Caco-2 (cell line): ENCODE data around the gene ACER3. TPM values are rescaled to one million over a fixed set of nuclear protein-coding genes. Genes with fewer than 3 reads are reported as not detected.
"Not testable (repeated sequence)": the region's sequence is repeated elsewhere in the genome, so short reads cannot be mapped to it uniquely, and the experiment has no call there.

Source experiments
- BruUV-seq: library from RNA; stranded (reverse); fragments of 400-500 nt; replicated peaks from 2 replicates; lab custom pipeline; 2021; lab: Mats Ljungman, UMichigan
- CTCF ChIA-PET: fragments of 300-600 bp; sonication (Branson Sonifier 250); formaldehyde crosslinking; loops from one replicate; lab custom pipeline; 2022; ENCODE audit warnings: antibody characterized with exemption; lab: Charles Lee
- POLR2A ChIA-PET: fragments of 300-600 bp; sonication (Branson Sonifier 250); formaldehyde crosslinking; loops from one replicate; lab custom pipeline; 2022; ENCODE audit warnings: antibody characterized with exemption; lab: Charles Lee
- DNase-seq, 2 experiments: peaks; one replicate each; pipeline versions ENCODE4 v3.0.0 to v3.0.0-alpha.2; 2020 to 2022
- H3K27me3 ChIP-seq: replicated peaks from 2 replicates; pipeline ENCODE4 v1.6.0; 2011; ENCODE audit warnings: low read length; ENCODE audit not compliant: control insufficient read depth, insufficient read depth
- H3K36me3 ChIP-seq: 2 replicates; pipeline ENCODE4 v1.5.1; 2011; ENCODE audit warnings: low read length; ENCODE audit not compliant: control insufficient read depth, insufficient read depth
- H3K4me1 ChIP-seq: fragments of 250-450 bp; sonication (Bioruptor Pico); 2 replicates; pipeline ENCODE4 v1.5.1; 2020; ENCODE audit warnings: mild to moderate bottlenecking
- H3K4me3 ChIP-seq: 2 replicates; pipeline ENCODE4 v1.5.1; 2011; ENCODE audit warnings: low read depth, mild to moderate bottlenecking, control low read depth, low read length
- H3K9me3 ChIP-seq: fragments of 250-450 bp; sonication (Bioruptor Pico); 2 replicates; pipeline ENCODE4 v1.5.1; 2020; ENCODE audit warnings: mild to moderate bottlenecking, moderate library complexity
- H3K27ac Mint-ChIP-seq: one replicate; pipeline ENCODE4 v1.8.0; 2022; ENCODE audit warnings: mixed read lengths; ENCODE audit not compliant: unreplicated experiment
- H3K27me3 Mint-ChIP-seq: one replicate; pipeline ENCODE4 v1.8.0; 2022; ENCODE audit warnings: mixed read lengths; ENCODE audit not compliant: insufficient read depth, unreplicated experiment
- H3K36me3 Mint-ChIP-seq: one replicate; pipeline ENCODE4 v1.8.0; 2022; ENCODE audit warnings: mild to moderate bottlenecking, mixed read lengths; ENCODE audit not compliant: insufficient read depth, unreplicated experiment
- H3K4me1 Mint-ChIP-seq: one replicate; pipeline ENCODE4 v1.8.0; 2022; ENCODE audit warnings: low read depth, mixed read lengths; ENCODE audit not compliant: unreplicated experiment
- H3K4me3 Mint-ChIP-seq: one replicate; pipeline ENCODE4 v1.8.0; 2022; ENCODE audit warnings: mild to moderate bottlenecking, moderate library complexity, mixed read lengths; ENCODE audit not compliant: unreplicated experiment
- H3K9me3 Mint-ChIP-seq: one replicate; pipeline ENCODE4 v1.8.0; 2022; ENCODE audit warnings: mixed read lengths; ENCODE audit not compliant: unreplicated experiment
- CTCF ChIP-seq, 2 experiments: fragments of 200-600 bp in 1 of 2; IDR thresholded peaks; 1 replicate in 1 of 2; 2 replicates in 1 of 2; pipeline versions ENCODE4 v1.5.1 to v1.8.0; 2011 to 2022; ENCODE audit warnings: antibody characterized with exemption in 1 of 2, control low read depth in 1 of 2, inconsistent platforms in 1 of 2, low read depth in 1 of 2, low read length in 1 of 2, mild to moderate bottlenecking in 1 of 2, moderate library complexity in 1 of 2; ENCODE audit not compliant: insufficient read depth in 1 of 2, severe bottlenecking in 1 of 2, unreplicated experiment in 1 of 2
- intact Hi-C: fragments of 100-400 bp; cut with micrococcal nuclease; formaldehyde crosslinking; loops from one replicate; pipeline ENCODE4 v1.10.0; 2022; ENCODE audit not compliant: unreplicated experiment
- total RNA-seq: library from RNA; stranded (reverse); gene quantifications from 2 replicates; pipeline ENCODE4 v1.2.3, GENCODE V29; 2022

ACER3 gene
- total RNA-seq, 1 experiment from 2014 or later, result 37.5 TPM

- Histone ChIP-seq H3K4me3 (no peak overlapping the region), H3K9me3 (peaks cover 46% of the 10 kb centered on the region), H3K27me3 (no peaks in the 10 kb centered on the region), H3K4me1 (peaks cover 10% of the 10 kb centered on the region; the same call in 1 of the 2 replicates), H3K36me3 (no peaks in the 10 kb centered on the region)
- CTCF ChIA-PET, result interaction anchor here (1.2 kb wide), 1 partner anchor 8 kb away, joined by 3 read pairs; the partner anchor contains the start of gene CAPN5
- no peak overlapping the region for H3K4me3 Mint-ChIP-seq
- intact Hi-C loops, result no loop called here
- H3K4me1 Mint-ChIP-seq, result peaks cover 19% of the 10 kb centered on the region
- POLR2A ChIA-PET, result no interaction called here
- no peaks in the 10 kb centered on the region for H3K27me3 Mint-ChIP-seq
- H3K27ac Mint-ChIP-seq, result no peak overlapping the region
- no TSS peak for BruUV-seq
- TF ChIP-seq CTCF (IDR thresholded peaks at IDR 0.05; ENCODE audit: insufficient read depth in 1 of 2, low read depth in 1 of 2, low read length in 1 of 2, severe bottlenecking in 1 of 2, unreplicated experiment in 1 of 2), result no peak
- no peak for DNase-seq
- peaks cover 9% of the 10 kb centered on the region for H3K36me3 Mint-ChIP-seq
- H3K9me3 Mint-ChIP-seq, result peaks cover 38% of the 10 kb centered on the region
These were observed 198.2 kb downstream of the ACER3 start for GRCh38 chr11:77058900-77059299.

GRCh38 chr11:77059806-77060205 lies 199.1 kb downstream of the ACER3 start:
- TF ChIP-seq CTCF (IDR thresholded peaks at IDR 0.05; ENCODE audit: insufficient read depth in 1 of 2, low read depth in 1 of 2, low read length in 1 of 2, severe bottlenecking in 1 of 2, unreplicated experiment in 1 of 2), result no peak
- no peak overlapping the region for H3K27ac Mint-ChIP-seq
- peaks cover 46% of the 10 kb centered on the region for H3K9me3 ChIP-seq
- H3K27me3 Mint-ChIP-seq, result no peaks in the 10 kb centered on the region
- no peak overlapping the region for H3K4me3 Mint-ChIP-seq
- DNase-seq, result no peak
- H3K9me3 Mint-ChIP-seq, result peaks cover 33% of the 10 kb centered on the region
- BruUV-seq, result no TSS peak
- peaks cover 22% of the 10 kb centered on the region for H3K4me1 Mint-ChIP-seq
- H3K4me3 ChIP-seq, result no peak overlapping the region
- ChIA-PET POLR2A (no interaction called here), CTCF (interaction anchor here (1.5 kb wide), 1 partner anchor 32 kb away, joined by 4 read pairs; no protein-coding TSS in a partner anchor)
- intact Hi-C loops, result no loop called here
- no peaks in the 10 kb centered on the region for H3K36me3 ChIP-seq
- peaks cover 9% of the 10 kb centered on the region for H3K36me3 Mint-ChIP-seq
- H3K27me3 ChIP-seq, result no peaks in the 10 kb centered on the region
- H3K4me1 ChIP-seq, result peaks cover 10% of the 10 kb centered on the region; the same call in 1 of the 2 replicates

GRCh38 chr11:77060234-77060633 lies 199.5 kb downstream of the ACER3 start:
- H3K9me3 ChIP-seq, result peaks cover 46% of the 10 kb centered on the region
- CTCF ChIA-PET, result interaction anchor here (1.2 to 1.5 kb wide), 2 partner anchors 13 to 31 kb away, joined by 4 read pairs; no protein-coding TSS in a partner anchor
- Mint-ChIP-seq H3K36me3 (peaks cover 9% of the 10 kb centered on the region), H3K27me3 (no peaks in the 10 kb centered on the region), H3K27ac (no peak overlapping the region), H3K9me3 (peaks cover 29% of the 10 kb centered on the region), H3K4me1 (peaks cover 26% of the 10 kb centered on the region), H3K4me3 (no peak overlapping the region)
- POLR2A ChIA-PET, result no interaction called here
- peaks cover 10% of the 10 kb centered on the region; the same call in 1 of the 2 replicates for H3K4me1 ChIP-seq
- H3K4me3 ChIP-seq, result no peak overlapping the region
- TF ChIP-seq CTCF (IDR thresholded peaks at IDR 0.05; ENCODE audit: insufficient read depth in 1 of 2, low read depth in 1 of 2, low read length in 1 of 2, severe bottlenecking in 1 of 2, unreplicated experiment in 1 of 2), result no peak
- no peak for DNase-seq
- no peaks in the 10 kb centered on the region for H3K27me3 ChIP-seq
- H3K36me3 ChIP-seq, result no peaks in the 10 kb centered on the region
- intact Hi-C loops, result no loop called here
- BruUV-seq, result no TSS peak

- intact Hi-C loops, BruUV-seq, H3K4me3 ChIP-seq, POLR2A ChIA-PET, H3K27me3 ChIP-seq, H3K27me3 Mint-ChIP-seq, H3K4me3 Mint-ChIP-seq, H3K36me3 Mint-ChIP-seq, H3K36me3 ChIP-seq: not testable (repeated sequence)
- peaks cover 26% of the 10 kb centered on the region for H3K4me1 Mint-ChIP-seq
- DNase-seq, result peak; percentile 56 to 67
- Histone ChIP-seq H3K4me1 (peaks cover 17% of the 10 kb centered on the region), H3K9me3 (peaks cover 36% of the 10 kb centered on the region)
- H3K9me3 Mint-ChIP-seq, result peaks cover 19% of the 10 kb centered on the region
- H3K27ac Mint-ChIP-seq, result peak overlapping the region; percentile 67
- CTCF ChIA-PET, result interaction anchor here (1.2 kb wide), 1 partner anchor 14 kb away, joined by 4 read pairs; no protein-coding TSS in a partner anchor
These were observed 200.5 kb downstream of the ACER3 start for GRCh38 chr11:77061258-77061657.
